Right hindlimb (tissue), 1 donor: ENCODE measurements around the gene ZMIZ1.

Experiments
- DNase-seq: peaks from one replicate; pipeline ENCODE4 v3.0.0-alpha.2; 2018

The ZMIZ1 gene

DNA sequence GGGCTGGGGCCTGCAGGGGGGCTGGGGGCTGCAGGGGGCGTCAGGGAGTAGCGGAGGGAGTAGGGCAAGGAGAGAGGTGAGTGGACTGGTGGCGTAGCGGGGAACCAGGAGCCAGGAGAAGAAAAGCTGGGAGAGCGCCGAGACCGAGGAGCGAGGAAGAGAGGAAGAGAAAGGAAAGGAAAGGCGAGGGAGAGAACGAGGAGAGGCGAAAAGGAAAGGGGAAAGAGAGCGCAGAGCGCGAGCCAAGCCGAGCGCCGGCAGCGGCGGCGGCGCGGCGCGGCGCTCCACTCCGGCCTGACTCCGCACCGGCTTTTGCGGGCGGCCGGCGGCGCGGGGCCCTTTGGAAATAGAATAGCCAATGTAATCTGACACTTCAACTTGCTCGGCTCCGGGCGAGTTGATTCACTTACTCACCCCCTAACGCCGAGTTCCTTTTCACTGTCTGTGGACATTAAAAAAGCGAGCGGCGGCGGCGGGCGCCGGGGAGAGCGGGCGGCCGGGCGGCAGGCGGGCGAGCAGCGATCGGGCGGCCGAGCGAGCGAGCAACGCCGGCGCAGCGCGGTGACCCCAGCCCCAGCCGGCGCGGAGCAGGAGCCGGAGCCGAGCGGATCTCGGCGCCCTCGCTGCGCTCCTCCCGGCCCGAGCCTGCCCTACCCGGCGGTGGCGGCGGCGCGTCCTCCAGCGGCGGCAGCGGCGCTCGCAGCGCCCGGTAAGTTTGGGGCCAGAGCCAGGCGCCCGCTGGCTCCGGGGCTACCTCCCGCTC lies at the start of gene ZMIZ1:
TSS of gene ZMIZ1 (plus strand) at position 405 of the 763 bp plus-strand sequence. CDS start 132,667 bp downstream, outside the sequence.
- DNase-seq = peak; percentile 94

DNA sequence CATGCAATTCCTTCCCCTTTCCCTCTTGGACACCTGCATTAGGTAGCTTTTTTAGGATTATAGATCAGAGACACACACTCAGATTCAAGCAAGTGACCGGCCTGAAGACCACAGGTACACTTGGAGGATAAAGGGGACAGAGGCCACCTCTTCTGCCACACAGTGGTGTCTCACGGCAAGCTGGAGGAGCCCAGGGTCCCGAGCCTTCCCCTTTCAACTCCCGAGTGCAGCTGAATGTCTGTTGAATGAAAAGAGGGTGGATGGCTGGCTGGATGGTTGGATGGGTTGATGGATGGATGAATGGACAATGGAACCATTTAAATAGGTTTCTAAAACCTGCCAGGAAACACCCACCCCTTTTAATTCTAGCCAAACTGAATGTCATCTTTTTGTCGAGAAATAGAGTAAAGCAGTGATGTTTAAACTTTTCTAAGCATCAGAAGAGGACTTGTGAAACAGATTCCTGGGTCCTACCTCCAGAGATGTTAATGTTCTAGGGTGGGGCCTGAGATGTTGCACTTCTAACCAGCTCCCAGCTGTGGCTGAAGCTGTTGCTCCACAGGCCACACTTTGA lies 49.2 kb upstream of the ZMIZ1 start:
- peak; percentile 2 for DNase-seq

DNA sequence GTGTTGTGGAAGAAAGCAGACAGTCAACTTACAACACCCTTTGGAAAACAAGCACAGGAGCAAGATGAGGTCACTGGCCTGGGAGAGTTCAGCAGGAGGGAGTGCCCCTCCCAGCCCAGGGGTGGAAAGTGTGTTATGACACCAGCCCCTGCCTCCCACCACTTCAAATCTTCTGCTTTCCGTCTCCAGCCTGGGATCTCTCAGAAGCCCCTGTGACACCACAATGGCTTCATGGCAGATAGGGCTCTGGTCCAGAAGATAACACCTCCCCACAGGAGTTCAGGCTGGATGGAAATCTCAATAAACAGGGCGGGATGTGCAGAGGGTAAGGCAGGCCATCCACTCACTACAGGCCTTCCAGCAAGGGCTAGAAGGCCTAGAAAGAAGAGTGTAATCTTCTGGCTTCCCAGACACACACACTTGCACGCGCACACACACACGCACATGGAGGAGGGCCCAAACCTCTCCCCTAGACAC lies 48.7 kb upstream of the ZMIZ1 start:
- DNase-seq = peak; percentile 41

DNA sequence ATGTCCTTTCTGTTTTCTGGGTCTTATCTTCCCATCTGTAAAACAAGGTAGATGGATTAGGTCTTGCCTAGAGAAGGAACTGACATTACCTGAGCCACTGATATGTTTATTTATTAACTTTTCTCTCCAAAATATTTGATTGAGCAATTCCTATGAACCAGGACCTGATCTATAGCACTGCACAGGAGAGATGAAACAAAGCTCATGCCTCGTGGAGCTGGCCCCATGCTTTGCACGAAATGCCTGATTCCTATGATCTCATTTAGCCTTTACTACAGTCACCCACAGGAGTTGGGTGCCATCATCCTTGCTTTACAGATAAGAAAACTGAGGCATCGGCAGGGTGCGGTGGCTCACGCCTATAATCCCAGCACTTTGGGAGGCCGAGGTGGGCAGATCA lies 48.2 kb upstream of the ZMIZ1 start:
- peak; percentile 9 for DNase-seq

- DNase-seq = peak; percentile 6
These were observed 47.3 kb upstream of the ZMIZ1 start for GRCh38 chr10:79021331-79021907.

GRCh38 chr10:79021948-79022499 lies 46.7 kb upstream of the ZMIZ1 start:
- peak; percentile 2 for DNase-seq

DNA sequence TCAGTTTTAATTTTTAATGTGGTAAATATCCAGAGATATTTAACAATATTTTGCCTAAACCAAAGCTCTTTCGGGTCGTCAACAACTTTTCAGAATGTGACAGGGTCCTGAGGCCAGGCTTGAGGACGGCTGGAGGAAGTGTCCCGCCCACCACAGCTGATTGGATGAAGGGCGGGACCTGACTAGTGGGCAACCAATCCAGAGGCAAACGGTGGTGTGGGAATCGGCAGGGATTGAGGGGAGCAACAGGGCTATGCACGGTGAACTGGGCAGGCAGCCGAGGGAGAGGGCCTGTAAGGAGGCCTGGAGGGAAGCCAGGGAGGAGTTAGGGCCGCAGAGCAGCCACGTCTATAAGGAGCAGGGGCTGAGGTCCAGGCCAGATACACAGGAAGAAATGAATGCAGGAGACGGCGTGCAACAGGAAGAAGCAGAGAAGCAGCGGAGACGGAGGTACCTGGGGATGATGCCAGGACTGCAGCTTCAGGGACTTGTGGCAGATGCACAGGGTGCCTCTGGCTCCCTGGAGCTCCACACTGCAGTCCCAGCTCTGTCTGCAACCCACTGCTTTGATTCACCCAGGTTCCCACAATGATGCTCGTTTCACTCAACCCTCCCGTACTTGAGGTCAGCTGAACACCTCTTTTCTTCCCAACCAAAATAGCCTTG lies 46.1 kb upstream of the ZMIZ1 start:
- peak; percentile 73 for DNase-seq

- DNase-seq = peak; percentile 55
These were observed 45.3 kb upstream of the ZMIZ1 start for GRCh38 chr10:79023240-79024162.

GRCh38 chr10:79024296-79024695 lies 44.5 kb upstream of the ZMIZ1 start:
- DNase-seq = peak; percentile 11

DNA sequence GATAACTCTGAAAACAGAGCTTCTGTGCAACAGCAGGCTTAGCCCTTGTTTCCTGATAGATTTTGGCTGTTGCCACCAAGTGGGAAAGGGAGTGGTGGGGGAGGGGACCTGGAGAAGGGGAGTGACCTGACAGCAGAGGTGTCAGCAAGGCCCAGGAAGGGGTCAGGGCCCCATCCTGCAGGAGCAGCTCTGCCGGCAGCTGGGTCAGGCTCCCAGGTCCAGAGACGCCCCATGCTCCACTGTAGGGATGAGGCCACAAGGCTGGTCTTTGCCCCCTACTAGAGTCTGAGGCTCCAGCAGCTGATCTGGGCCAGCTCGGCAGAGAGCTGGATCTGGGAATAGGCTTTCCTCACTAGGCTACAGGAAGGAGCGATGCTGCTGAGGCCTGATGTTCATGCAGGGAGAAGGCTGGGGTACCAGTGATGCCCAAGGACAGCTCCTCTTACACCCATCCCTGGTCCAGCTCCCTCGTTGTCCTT lies 44.0 kb upstream of the ZMIZ1 start:
- DNase-seq = peak; percentile 15

- peak; percentile 41 for DNase-seq
These were observed 43.5 kb upstream of the ZMIZ1 start for GRCh38 chr10:79025199-79025832.

GRCh38 chr10:79026341-79026761 lies 42.4 kb upstream of the ZMIZ1 start:
- DNase-seq = peak; percentile 12

DNA sequence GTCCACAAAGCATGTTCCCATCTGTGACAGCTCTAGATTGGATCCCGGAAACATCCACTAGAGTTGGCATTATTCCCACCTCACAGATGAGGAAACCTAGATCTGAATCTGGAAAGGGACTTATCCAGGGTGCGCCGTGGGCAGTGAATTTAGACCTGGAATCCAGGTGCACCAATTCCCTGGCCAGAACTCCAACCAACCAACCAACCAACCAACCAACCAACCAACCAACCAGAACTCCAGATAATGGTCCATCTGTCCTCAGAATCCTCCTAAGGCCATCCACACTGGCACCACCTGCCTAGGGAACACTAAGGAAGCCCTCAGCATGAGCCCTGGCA lies 42.0 kb upstream of the ZMIZ1 start:
- DNase-seq = no peak

DNA sequence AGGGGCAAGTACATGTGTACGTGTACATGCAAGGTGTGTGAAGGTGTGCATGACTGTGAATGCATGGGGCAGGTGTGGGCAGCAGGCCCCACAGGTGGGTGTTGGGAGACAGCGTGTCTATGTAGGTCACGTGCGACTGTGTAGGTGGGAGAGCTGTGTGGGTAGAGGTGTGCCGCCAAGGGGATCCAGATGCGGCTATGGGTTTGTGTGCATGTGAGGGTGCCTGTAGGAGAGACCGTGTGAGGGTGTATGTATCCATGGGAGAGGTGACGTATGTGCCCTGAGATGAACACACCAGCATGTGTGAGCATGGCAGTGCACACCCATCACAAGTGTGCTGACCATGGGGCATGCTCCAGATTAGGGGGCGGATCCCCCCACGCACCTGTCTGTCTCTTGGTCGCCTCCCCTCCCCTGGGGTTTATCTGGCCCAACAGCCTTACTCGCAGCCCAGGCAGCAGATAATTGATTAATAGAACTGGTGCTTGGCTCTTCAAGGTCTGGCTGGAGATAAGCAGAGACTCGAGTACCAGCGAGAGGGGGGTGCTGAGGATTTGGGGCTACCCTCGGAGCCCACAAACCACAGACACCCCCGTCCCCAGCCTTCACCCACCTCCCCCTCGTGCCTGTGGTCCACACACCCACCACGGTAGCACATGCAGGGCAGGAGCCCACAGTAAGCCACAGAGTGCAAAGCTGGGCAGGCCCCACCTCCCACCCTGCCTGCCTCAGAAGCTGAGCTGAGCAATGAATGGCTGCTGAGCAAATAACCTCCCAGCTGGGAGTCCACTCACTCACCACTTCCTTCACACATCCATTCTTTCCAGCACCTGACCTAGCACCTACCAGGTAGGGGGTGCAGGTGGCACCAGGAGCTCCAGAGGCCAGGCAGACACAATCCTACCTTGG lies 41.4 kb upstream of the ZMIZ1 start:
- DNase-seq = peak; percentile 18

- no peak for DNase-seq
These were observed 40.7 kb upstream of the ZMIZ1 start for GRCh38 chr10:79028056-79028430.

GRCh38 chr10:79028451-79029010 lies 40.2 kb upstream of the ZMIZ1 start:
- no peak for DNase-seq

- DNase-seq = no peak
These were observed 39.0 kb upstream of the ZMIZ1 start for GRCh38 chr10:79029478-79030390.

GRCh38 chr10:79030705-79031104 lies 38.1 kb upstream of the ZMIZ1 start:
- DNase-seq = no peak

- peak; percentile 0 for DNase-seq
These were observed 37.0 kb upstream of the ZMIZ1 start for GRCh38 chr10:79031723-79032122.
